Measurements from ENCODE around the gene IFNA16. TPM values are rescaled to one million over a fixed set of nuclear protein-coding genes. Genes with fewer than 3 reads are reported as not detected.

The IFNA16 gene
- polyA plus RNA-seq = not detected in 2 replicates

DNA sequence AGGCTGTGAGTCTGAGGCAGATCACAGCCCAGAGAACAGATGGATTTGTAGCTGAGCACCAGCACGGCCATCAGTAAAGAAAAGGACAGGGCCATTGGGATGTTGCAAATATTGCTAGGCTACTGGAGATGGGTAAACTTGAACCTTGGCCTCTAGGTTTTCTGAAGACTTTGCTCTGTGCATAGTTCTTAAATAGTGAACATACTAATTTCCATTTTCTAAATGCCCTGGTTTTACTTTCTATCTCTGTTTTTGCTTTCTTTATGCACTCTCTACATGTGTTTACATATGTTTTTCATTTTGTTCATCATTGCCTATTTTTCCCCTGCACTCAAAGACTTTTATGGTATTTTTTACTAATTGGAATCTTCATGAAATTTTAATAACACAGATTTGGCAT lies at the start of gene IFNA16:
TSS of gene IFNA16 (minus strand) at position 101 of the 400 bp plus-strand sequence. CDS start at position 95, 6 bp downstream.

DNA sequence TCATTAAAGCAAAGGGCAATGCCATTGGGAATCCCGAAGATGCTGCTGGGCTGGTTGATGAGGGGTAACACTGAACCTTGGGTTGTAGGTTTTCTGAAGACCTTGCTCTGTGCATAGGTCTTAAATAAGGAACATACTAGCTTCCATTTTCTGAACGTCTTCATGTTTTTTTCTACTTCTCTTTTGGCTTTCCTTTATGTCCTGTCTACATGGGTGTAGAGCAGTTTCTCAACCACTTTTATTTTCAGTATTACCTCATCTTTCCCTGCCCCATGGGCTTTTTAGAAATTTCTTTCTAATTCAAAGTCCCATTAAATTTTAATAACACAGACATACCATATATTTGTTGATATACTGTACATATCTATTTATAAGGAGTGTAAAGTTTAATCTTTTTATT lies 22.8 kb upstream of the IFNA16 start, which contains the start of gene IFNA14:
TSS of gene IFNA14 (minus strand) at position 95 of the 400 bp plus-strand sequence. CDS start at position 25, 70 bp downstream.

DNA sequence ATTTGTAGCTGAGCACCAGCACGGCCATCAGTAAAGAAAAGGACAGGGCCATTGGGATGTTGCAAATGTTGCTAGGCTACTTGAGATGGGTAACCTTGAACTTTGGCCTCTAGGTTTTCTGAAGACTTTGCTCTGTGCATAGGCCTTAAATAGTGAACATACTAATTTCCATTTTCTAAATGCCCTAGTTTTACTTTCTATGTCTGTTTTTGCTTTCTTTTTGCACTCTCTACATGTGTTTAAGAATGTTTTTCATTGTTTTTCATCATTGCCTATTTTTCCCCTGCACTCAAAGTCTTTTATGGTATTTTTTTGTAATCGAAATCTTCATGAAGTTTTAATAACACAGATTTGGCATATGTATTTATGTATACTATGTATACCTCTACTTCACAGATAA lies 11.0 kb upstream of the IFNA16 start, which contains the start of gene IFNA17:
TSS of gene IFNA17 (minus strand) at position 101 of the 400 bp plus-strand sequence. CDS start at position 52, 49 bp downstream.

DNA sequence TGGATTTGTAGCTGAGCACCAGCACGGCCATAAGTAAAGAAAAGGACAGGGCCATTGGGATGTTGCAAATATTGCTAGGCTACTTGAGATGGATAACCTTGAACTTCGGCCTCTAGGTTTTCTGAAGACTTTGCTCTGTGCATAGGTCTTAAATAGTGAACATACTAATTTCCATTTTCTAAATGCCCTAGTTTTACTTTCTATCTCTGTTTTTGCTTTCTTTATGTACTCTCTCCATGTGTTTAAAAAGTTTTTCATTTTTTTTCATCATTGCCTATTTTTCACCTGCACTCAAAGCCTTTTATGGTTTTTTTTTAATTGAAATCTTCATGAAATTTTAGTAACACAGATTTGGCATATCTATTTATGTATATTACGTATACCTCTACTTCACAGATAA lies 10.1 kb downstream of the IFNA16 start, which contains the start of gene IFNA10:
TSS of gene IFNA10 (minus strand) at position 101 of the 400 bp plus-strand sequence. CDS start at position 55, 46 bp downstream.

DNA sequence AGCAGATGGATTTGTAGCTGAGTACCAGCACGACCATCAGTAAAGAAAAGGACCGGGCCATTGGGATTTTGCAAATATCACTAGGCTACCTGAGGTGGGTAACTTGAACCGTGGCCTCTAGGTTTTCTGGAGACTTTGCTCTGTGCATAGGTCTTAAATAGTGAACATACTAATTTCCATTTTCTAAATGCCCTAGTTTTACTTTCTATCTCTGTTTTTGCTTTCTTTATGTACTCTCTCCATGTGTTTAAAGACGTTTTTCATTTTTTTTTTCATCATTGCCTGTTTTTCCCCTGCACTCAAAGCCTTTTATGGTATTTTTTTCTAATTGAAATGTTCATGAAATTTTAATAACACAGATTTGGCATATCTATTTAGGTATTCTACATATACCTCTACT lies 15.0 kb downstream of the IFNA16 start, which contains the start of gene IFNA7:
TSS of gene IFNA7 (minus strand) at position 101 of the 400 bp plus-strand sequence. CDS start at position 61, 40 bp downstream.

DNA sequence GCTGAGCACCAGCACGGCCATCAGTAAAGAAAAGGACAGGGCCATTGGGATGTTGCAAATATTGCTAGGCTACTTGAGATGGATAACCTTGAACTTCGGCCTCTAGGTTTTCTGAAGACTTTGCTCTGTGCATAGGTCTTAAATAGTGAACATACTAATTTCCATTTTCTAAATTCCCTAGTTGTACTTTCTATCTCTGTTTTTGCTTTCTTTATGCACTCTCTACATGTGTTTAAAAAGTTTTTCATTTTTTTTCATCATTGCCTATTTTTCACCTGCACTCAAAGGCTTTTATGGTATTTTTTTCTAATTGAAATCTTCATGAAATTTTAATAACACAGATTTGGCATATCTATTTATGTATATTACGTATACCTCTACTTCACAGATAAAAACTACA lies 29.6 kb downstream of the IFNA16 start, which contains the start of gene IFNA4:
TSS of gene IFNA4 (minus strand) at position 101 of the 400 bp plus-strand sequence. CDS start at position 45, 56 bp downstream.

DNA sequence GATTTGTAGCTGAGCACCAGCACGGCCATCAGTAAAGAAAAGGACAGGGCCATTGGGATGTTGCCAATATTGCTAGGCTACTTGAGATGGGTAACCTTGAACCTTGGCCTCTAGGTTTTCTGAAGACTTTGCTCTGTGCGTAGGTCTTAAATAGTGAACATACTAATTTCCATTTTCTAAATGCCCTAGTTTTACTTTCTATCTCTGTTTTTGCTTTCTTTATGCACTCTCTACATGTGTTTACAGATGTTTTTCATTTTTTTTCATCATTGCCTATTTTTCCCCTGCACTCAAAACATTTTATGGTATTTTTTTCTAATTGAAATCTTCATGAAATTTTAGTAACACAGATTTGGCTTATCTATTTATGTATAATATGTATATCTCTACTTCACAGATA lies 50.6 kb downstream of the IFNA16 start, which contains the start of gene IFNA21:
TSS of gene IFNA21 (minus strand) at position 101 of the 400 bp plus-strand sequence. CDS start at position 53, 48 bp downstream.

Other genes with a start within 250 kb of the IFNA16 start
- gene HACD4, start 185.7 kb downstream of the IFNA16 start, polyA plus RNA-seq = 0.16 and 0.38 TPM in 2 replicates
- gene IFNB1, start 139.4 kb downstream of the IFNA16 start, polyA plus RNA-seq = not detected in 2 replicates
- gene IFNW1, start 75.5 kb downstream of the IFNA16 start, polyA plus RNA-seq = 0.54 TPM in 1 of 2 replicates, not detected in the other
- not detected in 2 replicates for gene IFNA21, start 50.7 kb downstream of the IFNA16 start, polyA plus RNA-seq
- gene IFNA4, start 29.7 kb downstream of the IFNA16 start, polyA plus RNA-seq = not detected in 2 replicates
- not detected in 2 replicates for gene IFNA7, start 15.1 kb downstream of the IFNA16 start, polyA plus RNA-seq
- not detected in 2 replicates for gene IFNA10, start 10.2 kb downstream of the IFNA16 start, polyA plus RNA-seq
- gene IFNA17, start 10.9 kb upstream of the IFNA16 start, polyA plus RNA-seq = not detected in 2 replicates
- not detected in 2 replicates for gene IFNA14, start 22.7 kb upstream of the IFNA16 start, polyA plus RNA-seq
- not detected in 2 replicates for gene IFNA5, start 88.0 kb upstream of the IFNA16 start, polyA plus RNA-seq
- gene KLHL9, start 118.1 kb upstream of the IFNA16 start, polyA plus RNA-seq = 14.5 and 18.2 TPM in 2 replicates
- not detected in 2 replicates for gene IFNA6, start 133.6 kb upstream of the IFNA16 start, polyA plus RNA-seq
- gene IFNA13, start 150.7 kb upstream of the IFNA16 start, polyA plus RNA-seq = not detected in 2 replicates
- 0.22 TPM in 1 of 2 replicates, not detected in the other for gene IFNA2, start 168.1 kb upstream of the IFNA16 start, polyA plus RNA-seq
- not detected in 2 replicates for gene IFNA8, start 191.8 kb upstream of the IFNA16 start, polyA plus RNA-seq
- not detected in 2 replicates for gene IFNA1, start 223.1 kb upstream of the IFNA16 start, polyA plus RNA-seq

Measured in Purkinje cell (primary cell).